Upper lobe of right lung (tissue), 1 donor: ENCODE results near the gene RABGGTA. TPM values are rescaled to one million over a fixed set of nuclear protein-coding genes. Genes with fewer than 3 reads are reported as not detected.
A peak's percentile ranks its signal among the peaks of the same experiment; 100 is the strongest.

ENCODE experiments used
- ATAC-seq: fragments of 200-7000 bp; cut with Tn5 transposase; one replicate; pipeline ENCODE4 v1.9.1; 2020; ENCODE audit warnings: mild to moderate bottlenecking, moderate library complexity
- DNase-seq: peaks from one replicate; pipeline ENCODE4 v3.0.0-alpha.2; 2020
- H3K27ac ChIP-seq: fragments of 200-600 bp; one replicate; pipeline ENCODE4 v1.8.0; 2022
- H3K27me3 ChIP-seq: fragments of 200-600 bp; one replicate; pipeline ENCODE4 v1.8.0; 2022; ENCODE audit warnings: mild to moderate bottlenecking
- H3K36me3 ChIP-seq: fragments of 200-600 bp; one replicate; pipeline ENCODE4 v1.8.0; 2022
- H3K4me1 ChIP-seq: fragments of 200-600 bp; one replicate; pipeline ENCODE4 v1.8.0; 2022
- H3K4me3 ChIP-seq: fragments of 200-600 bp; one replicate; pipeline ENCODE4 v1.8.0; 2022; ENCODE audit warnings: mild to moderate bottlenecking
- H3K9me3 ChIP-seq: fragments of 200-600 bp; one replicate; pipeline ENCODE4 v1.8.0; 2022
- intact Hi-C: fragments of 100-400 bp; cut with DNase I; formaldehyde crosslinking; loops from one replicate; pipeline ENCODE4 v1.11.0; 2022
- total RNA-seq: library from RNA; stranded (reverse); fragmentation: NEBNext Ultra II Directional; extraction: Animal tissue kit (Norgen Biotek cat#: 25700); gene quantifications from one replicate; pipeline ENCODE4 v1.2.1, GENCODE V29; 2021
- TF ChIP-seq, protein P1 (sequence below): fragments of 200-600 bp; IDR thresholded peaks from one replicate; pipeline ENCODE4 v1.8.0; 2022; ENCODE audit warnings: antibody characterized with exemption
- donor health status: DM: no; HTN: yes; CAD: no; lungs with severe emphysema.

RABGGTA gene
- total RNA-seq, 1 donor from 2014 or later = 50.3 TPM

DNA sequence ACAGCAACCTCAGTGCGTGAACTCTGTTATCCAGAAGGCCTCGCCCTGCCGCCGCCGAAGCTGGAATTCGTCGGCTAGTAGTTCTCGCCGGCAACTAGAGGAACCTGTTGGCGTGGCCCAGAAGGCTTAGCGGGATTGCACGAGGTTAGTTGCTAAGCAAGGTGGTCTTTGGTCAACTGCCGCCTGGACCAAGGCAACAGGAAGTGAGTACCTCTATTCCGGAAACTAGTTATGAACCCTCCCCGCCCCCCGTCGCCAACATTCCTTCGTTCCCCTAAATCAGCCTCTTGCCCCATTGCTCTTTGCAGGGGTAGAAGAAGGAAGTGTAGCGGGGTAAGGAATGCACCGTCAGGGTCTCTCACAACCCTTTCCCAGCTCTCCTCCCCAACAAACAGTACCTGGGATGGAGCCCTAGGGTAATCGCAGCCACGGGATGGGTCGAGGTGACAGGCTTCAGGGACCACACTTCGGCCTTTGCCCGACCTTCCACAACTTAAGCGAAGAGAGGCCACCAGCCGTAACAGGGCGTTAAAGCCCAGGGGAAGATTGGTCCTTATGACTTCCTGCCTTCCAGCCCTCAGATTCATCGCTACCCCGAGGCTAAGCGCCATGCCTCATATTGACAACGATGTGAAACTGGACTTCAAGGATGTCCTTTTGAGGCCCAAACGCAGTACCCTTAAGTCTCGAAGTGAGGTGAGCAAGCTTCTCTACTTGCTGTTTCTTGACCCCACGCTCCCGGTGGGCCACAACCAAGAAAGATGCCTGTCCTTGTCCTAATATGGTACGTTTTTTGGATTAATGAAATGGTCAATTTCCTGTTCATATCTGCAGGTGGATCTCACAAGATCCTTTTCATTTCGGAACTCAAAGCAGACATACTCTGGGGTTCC, 38.5 kb downstream of the RABGGTA start, which contains the start of gene GMPR2:
GMPR2 (plus strand) TSS at position 285 of the 893 bp plus-strand sequence; CDS start at position 610, 325 bp downstream.
- Histone ChIP-seq H3K9me3 (no peaks in the 10 kb centered on the region), H3K27ac (peak within 1 kb of the TSS; percentile 91), H3K27me3 (no peaks in the 10 kb centered on the region), H3K4me1 (peaks cover 25% of the 10 kb centered on the region), H3K36me3 (peaks cover 34% of the 10 kb centered on the region), H3K4me3 (peak within 1 kb of the TSS; percentile 80)
- no peak for DNase-seq
- TF ChIP-seq, protein P1, sequence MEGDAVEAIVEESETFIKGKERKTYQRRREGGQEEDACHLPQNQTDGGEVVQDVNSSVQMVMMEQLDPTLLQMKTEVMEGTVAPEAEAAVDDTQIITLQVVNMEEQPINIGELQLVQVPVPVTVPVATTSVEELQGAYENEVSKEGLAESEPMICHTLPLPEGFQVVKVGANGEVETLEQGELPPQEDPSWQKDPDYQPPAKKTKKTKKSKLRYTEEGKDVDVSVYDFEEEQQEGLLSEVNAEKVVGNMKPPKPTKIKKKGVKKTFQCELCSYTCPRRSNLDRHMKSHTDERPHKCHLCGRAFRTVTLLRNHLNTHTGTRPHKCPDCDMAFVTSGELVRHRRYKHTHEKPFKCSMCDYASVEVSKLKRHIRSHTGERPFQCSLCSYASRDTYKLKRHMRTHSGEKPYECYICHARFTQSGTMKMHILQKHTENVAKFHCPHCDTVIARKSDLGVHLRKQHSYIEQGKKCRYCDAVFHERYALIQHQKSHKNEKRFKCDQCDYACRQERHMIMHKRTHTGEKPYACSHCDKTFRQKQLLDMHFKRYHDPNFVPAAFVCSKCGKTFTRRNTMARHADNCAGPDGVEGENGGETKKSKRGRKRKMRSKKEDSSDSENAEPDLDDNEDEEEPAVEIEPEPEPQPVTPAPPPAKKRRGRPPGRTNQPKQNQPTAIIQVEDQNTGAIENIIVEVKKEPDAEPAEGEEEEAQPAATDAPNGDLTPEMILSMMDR = no peak
- intact Hi-C loops = no loop called here
- ATAC-seq = peak; percentile 82

DNA sequence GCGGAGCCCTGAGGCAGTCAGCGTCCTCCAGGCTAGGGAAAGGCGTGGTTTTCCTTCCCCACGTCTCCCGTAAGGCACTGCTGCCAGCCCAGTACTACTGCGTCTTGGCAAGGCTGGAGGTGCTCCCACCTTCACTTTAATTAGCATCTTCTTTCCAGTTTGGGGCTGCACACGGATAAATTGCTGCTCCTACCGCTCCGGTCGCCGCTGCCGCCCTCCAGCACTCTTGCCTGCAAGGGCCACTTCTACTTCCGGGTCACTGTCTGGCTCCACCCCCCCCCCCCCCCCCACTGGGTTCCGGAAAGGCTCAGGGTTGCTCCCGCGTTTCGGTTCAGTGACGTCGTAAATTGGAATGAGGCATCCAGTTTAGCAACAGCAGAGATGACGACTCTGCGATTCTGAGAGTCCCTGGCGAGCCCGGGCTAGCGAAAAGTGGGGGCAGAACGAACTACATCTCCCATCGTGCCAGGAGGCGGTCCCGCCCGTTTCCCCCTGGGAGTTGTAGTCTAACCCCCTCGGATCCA, 39.2 kb downstream of the RABGGTA start, which contains the start of gene NEDD8:
NEDD8 (minus strand) TSS at position 247 of the 524 bp plus-strand sequence; CDS start at position 147, 100 bp downstream.
- H3K4me3 ChIP-seq = peak within 1 kb of the TSS; percentile 80
- peaks cover 25% of the 10 kb centered on the region for H3K4me1 ChIP-seq
- peak within 1 kb of the TSS; percentile 91 for H3K27ac ChIP-seq
- ATAC-seq (peak; percentile 93), DNase-seq (peak; percentile 94)
- H3K27me3 ChIP-seq = no peaks in the 10 kb centered on the region
- no peaks in the 10 kb centered on the region for H3K9me3 ChIP-seq
- peaks cover 34% of the 10 kb centered on the region for H3K36me3 ChIP-seq
- intact Hi-C loops = no loop called here
- TF ChIP-seq, protein P1 = no peak

DNA sequence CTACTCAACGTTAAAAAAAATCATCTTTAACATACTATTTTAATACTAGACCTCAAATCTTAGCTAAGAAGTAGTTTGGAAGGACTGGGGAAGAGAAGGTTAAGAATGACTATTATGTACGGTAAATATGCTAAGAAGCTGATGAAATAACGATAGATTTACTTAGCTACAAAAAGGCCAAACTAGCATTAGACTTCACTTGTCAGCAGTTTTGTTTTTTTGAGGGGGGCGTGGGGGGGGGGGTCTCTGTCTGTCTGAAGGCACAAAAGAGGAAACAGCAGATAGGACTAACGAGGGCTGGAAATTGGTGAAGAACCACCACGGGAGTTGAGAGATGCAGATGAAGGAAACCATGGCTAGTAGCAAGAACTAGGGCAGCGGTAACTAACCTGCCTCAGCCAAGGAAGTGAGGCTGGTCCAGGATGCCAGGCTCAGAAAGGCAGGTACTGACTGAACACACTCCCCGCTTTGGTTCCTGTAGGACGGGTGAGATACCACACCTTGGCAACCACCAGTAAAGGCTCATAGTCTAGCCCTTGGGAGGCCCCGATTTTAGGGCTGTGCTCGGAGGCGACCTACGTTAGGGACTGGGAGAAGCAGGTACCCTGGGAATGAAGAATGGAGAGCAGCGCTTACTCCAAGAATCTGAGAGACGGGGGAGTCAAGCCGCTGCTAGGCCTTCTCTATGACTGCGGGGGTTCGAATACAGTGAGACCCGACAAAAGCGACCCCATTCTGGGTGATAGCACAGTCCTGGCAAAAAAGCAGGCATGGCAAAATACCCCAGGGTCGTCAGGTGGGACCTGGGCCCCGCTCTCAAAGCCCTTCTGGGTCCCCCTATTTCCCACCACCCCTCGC, 39.9 kb downstream of the RABGGTA start:
- no peaks in the 10 kb centered on the region for H3K9me3 ChIP-seq
- peak overlapping the region; percentile 91 for H3K27ac ChIP-seq
- H3K4me1 ChIP-seq = peaks cover 25% of the 10 kb centered on the region
- peak; percentile 1 for ATAC-seq
- H3K4me3 ChIP-seq = peak overlapping the region; percentile 80
- H3K36me3 ChIP-seq = peaks cover 28% of the 10 kb centered on the region
- TF ChIP-seq, protein P1 = no peak
- intact Hi-C loops = no loop called here
- DNase-seq = no peak
- no peaks in the 10 kb centered on the region for H3K27me3 ChIP-seq

DNA sequence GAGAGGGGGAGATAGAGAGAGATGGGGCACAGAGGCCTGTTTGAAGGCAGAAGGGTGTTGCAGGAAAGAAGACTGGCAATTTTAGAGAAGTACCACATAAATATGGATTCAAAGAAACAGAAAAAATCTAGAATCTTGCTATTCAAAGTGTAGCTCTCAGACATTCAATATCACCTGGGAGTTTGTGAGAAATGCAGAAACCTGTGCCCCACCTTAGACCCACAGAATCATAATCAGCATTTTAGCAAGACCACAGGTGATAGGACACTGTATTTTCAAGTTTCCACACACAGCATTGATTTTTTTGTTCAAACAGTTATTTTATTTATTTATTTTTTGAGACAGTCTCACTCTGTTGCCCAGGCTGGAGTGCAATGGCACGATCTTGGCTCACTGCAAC, 42.5 kb downstream of the RABGGTA start:
- intact Hi-C loops = no loop called here
- ATAC-seq = no peak
- Histone ChIP-seq H3K9me3 (no peaks in the 10 kb centered on the region), H3K4me1 (peaks cover 19% of the 10 kb centered on the region), H3K36me3 (peaks cover 21% of the 10 kb centered on the region), H3K27ac (no peak overlapping the region), H3K4me3 (no peak overlapping the region), H3K27me3 (no peaks in the 10 kb centered on the region)
- TF ChIP-seq, protein P1 = no peak
- DNase-seq = no peak

DNA sequence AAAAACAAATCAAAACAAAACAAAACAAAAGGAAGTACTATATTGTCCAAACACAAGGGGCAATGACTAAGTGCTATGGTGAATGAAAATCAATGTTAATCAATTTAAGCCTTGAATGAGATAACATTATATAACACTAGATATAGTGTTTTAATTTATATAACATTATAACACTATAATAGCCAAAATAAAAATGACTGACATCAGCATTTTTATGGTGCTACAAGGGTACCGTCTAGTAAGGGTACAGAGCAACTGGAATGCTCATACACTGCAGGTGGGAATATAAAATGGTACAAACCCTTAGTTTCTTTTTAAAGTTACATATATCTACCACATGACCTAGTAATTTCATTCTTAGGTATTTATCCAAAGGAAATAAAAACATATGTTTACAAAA, 44.9 kb downstream of the RABGGTA start:
- ATAC-seq = no peak
- no peaks in the 10 kb centered on the region for H3K27me3 ChIP-seq
- intact Hi-C loops = no loop called here
- H3K36me3 ChIP-seq = peaks cover 21% of the 10 kb centered on the region
- DNase-seq = no peak
- no peaks in the 10 kb centered on the region for H3K9me3 ChIP-seq
- H3K4me1 ChIP-seq = peaks cover 9% of the 10 kb centered on the region
- H3K27ac ChIP-seq = no peak overlapping the region
- TF ChIP-seq, protein P1 = no peak
- no peak overlapping the region for H3K4me3 ChIP-seq
